ENCODE measurements around the gene DPYSL5. TPM values are rescaled to one million over a fixed set of nuclear protein-coding genes. Genes with fewer than 3 reads are reported as not detected.
A peak's percentile ranks its signal among the peaks of the same experiment; 100 is the strongest.

Gene DPYSL5
- total and polyA plus RNA-seq, 2 donors (not counting 1 experiment from before 2014, with no cell fraction given) = not detected

- ATAC-seq (ENCODE audit: low read depth) (peak; percentile 25), DNase-seq (peak; percentile 47)
- ChIA-PET POLR2A (interaction anchor here (0.7 kb wide), 1 partner anchor 27 kb away, joined by 4 read pairs; no protein-coding TSS in a partner anchor), CTCF (interaction anchor here (0.6 to 3.1 kb wide), 6 partner anchors 9 to 309 kb away, joined by 3 to 20 read pairs (median 3); no protein-coding TSS in a partner anchor)
- Histone ChIP-seq H3K27ac (ENCODE audit: low read length in 2 of 2) (no peak overlapping the region), H3K9me3 (ENCODE audit: control extremely low read depth in 1 of 3, control insufficient read depth in 2 of 3, insufficient read depth in 1 of 3, low read length in 2 of 3) (no peaks in the 10 kb centered on the region), H4K20me1 (ENCODE audit: control insufficient read depth, insufficient read depth, low read length, poor library complexity, severe bottlenecking) (no peaks in the 10 kb centered on the region), H3K4me3 (ENCODE audit: control extremely low read depth in 1 of 5, extremely low read depth in 1 of 5, insufficient read depth in 1 of 5, low read depth in 2 of 5, low read length in 4 of 5) (peak overlapping the region in 4 of 5 experiments; percentile 59 to 66 (median 62)), H2AFZ (ENCODE audit: insufficient read depth, low read depth, low read length, poor library complexity, severe bottlenecking) (peak overlapping the region; percentile 85), H3K4me2 (replicated peaks; ENCODE audit: low read depth, low read length, poor library complexity, severe bottlenecking) (peak overlapping the region; percentile 88), H3K79me2 (ENCODE audit: control insufficient read depth, insufficient read depth, low read length) (no peaks in the 10 kb centered on the region), H3K9ac (ENCODE audit: low read length) (peak overlapping the region; percentile 74), H3K36me3 (replicated peaks in 1 of 2; ENCODE audit: control extremely low read depth in 1 of 2, control insufficient read depth in 1 of 2, extremely low read depth in 1 of 2, insufficient read depth in 2 of 2, low read length in 1 of 2) (no peaks in the 10 kb centered on the region), H3K27me3 (replicated peaks in 1 of 4; ENCODE audit: control extremely low read depth in 1 of 4, control insufficient read depth in 3 of 4, insufficient read depth in 4 of 4, low read length in 3 of 4) (peaks cover 2 to 11% (median 5%) of the 10 kb centered on the region in 4 experiments), H3K4me1 (ENCODE audit: control insufficient read depth in 2 of 2, insufficient read depth in 2 of 2, low read length in 2 of 2) (peaks cover 11 to 12% of the 10 kb centered on the region in 2 donors)
- WGBS (ENCODE audit: insufficient coverage) = 7% methylated on average over 24 of the region's 34 CpGs
- TF ChIP-seq EZH2 (IDR thresholded peaks at IDR 0.05; ENCODE audit: borderline replicate concordance, insufficient read depth, low read depth, low read length, poor library complexity, severe bottlenecking) = no peak
- TF ChIP-seq CTCF (IDR thresholded peaks at IDR 0.05) = no peak
- intact Hi-C loops (cut with micrococcal nuclease) = loop anchor here (1.0 to 2.0 kb wide), 5 partner anchors 61 to 241 kb away; partner anchors contain the start of genes ATRAID, PREB, SLC5A6 and TMEM214
- peak overlapping the region; percentile 57 for H3K27ac Mint-ChIP-seq
- peak overlapping the region; percentile 84 for H3K4me3 Mint-ChIP-seq
- peaks cover 19% of the 10 kb centered on the region for H3K4me1 Mint-ChIP-seq
- no peaks in the 10 kb centered on the region for H3K9me3 Mint-ChIP-seq (ENCODE audit: insufficient read depth)
- peaks cover 24% of the 10 kb centered on the region for H3K27me3 Mint-ChIP-seq
These were observed 123.1 kb downstream of the DPYSL5 start for GRCh38 chr2:26970928-26971627.

All from B cell (primary cell).